ENCODE data around the gene DDX42. TPM values are rescaled to one million over a fixed set of nuclear protein-coding genes. Genes with fewer than 3 reads are reported as not detected.

The DDX42 gene
- total and polyA plus RNA-seq, 2 of the 13 experiments (the other 11 are each of a cell fraction or from before 2014, with no cell fraction given) = 87.2 to 92.9 TPM

DNA sequence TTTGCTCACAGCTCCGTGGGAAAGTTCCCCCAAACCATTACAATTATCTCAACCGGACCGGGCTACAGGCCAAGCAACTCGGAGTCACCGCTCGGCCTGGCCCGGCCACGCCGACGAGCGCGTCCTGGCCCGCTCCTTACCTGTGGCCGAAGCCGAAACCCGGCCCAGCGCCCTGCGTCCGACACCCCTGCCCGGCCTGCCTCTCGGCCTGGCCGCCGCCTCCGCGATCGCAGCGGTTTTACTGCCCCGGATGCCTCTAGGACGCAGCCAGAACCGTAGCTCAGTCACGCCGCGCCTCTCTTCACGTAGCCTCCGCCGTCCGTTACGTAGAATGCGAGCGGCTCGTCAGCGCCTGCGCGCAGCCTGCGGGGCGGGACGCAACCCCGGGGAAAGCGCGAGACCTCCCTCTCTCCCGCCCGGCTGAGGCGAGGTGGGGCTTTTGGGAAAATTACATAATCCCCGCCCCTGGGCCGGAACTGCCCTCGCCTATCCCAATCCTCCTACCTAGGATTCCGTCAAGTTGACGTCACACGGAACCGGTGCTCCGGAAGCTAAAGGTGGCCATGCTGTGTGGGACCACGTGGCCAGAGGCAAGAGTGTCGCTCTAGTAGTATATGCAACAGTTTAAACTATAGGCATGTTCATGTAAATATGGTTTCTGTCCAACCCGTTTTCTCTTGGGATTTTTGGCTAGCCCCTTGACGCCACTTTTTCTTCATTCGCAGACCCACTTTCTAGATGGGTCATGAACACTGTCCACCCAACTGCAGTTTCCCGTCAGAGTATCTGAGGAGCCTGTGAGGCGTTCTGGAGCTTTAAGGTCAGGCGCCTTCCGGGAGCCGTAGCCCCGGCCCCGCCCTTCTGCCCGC lies 464 bp upstream of the DDX42 start, which contains the start of gene CCDC47 (continued):
- peak; percentile 83 for TF ChIP-seq ZNF605 (CRISPR knock-in tag; IDR thresholded peaks at IDR 0.05)
- peak; percentile 89; the same call in 1 of the 2 replicates for TF ChIP-seq ZNF773 (CRISPR knock-in tag; IDR thresholded peaks at IDR 0.05; ENCODE audit: borderline replicate concordance)
- TF ChIP-seq FOSL1 (CRISPR knock-in tag; IDR thresholded peaks at IDR 0.05; ENCODE audit: borderline replicate concordance) = no peak; the same call in 1 of the 2 replicates
- TF ChIP-seq PHF8 (CRISPR knock-in tag; IDR thresholded peaks at IDR 0.05) = peak; percentile 99
- TF ChIP-seq KAT8 (CRISPR knock-in tag; IDR thresholded peaks at IDR 0.05) = peak; percentile 99
- TF ChIP-seq ZNF430 (CRISPR knock-in tag; IDR thresholded peaks at IDR 0.05) = peak; percentile 63
- 0 out of 2 replicates have a peak, but pooled peaks have one; percentile 49 for TF ChIP-seq GTF2F1 (IDR thresholded peaks at IDR 0.05; ENCODE audit: low read length)
- peak; percentile 85; the same call in 1 of the 2 replicates for TF ChIP-seq ZNF709 (CRISPR knock-in tag; IDR thresholded peaks at IDR 0.05)
- peak; percentile 77 for TF ChIP-seq FOXK1 (CRISPR knock-in tag; IDR thresholded peaks at IDR 0.05; ENCODE audit: borderline replicate concordance, low read depth)
- peak; percentile 74 for TF ChIP-seq HOXD1 (CRISPR knock-in tag; IDR thresholded peaks at IDR 0.05)
- TF ChIP-seq ZNF792 (CRISPR knock-in tag; IDR thresholded peaks at IDR 0.05) = peak; percentile 77; the same call in 1 of the 2 replicates
- TF ChIP-seq ZNF230 (CRISPR knock-in tag; IDR thresholded peaks at IDR 0.05) = peak; percentile 75; the same call in 1 of the 2 replicates
- TF ChIP-seq ZFP37 (CRISPR knock-in tag; IDR thresholded peaks at IDR 0.05; ENCODE audit: borderline replicate concordance) = no peak; the same call in 1 of the 2 replicates
- peak; percentile 70 for TF ChIP-seq SP2 (CRISPR knock-in tag; IDR thresholded peaks at IDR 0.05)
- peak; percentile 97 for TF ChIP-seq ZNF816 (CRISPR knock-in tag; IDR thresholded peaks at IDR 0.05; ENCODE audit: borderline replicate concordance)
- peak; percentile 62; the same call in 1 of the 2 replicates for TF ChIP-seq ZNF367 (CRISPR knock-in tag; IDR thresholded peaks at IDR 0.05; ENCODE audit: borderline replicate concordance)
- TF ChIP-seq ZC3H4 (CRISPR knock-in tag; IDR thresholded peaks at IDR 0.05; ENCODE audit: borderline replicate concordance) = peak; percentile 75; the same call in 1 of the 2 replicates
- no peak for TF ChIP-seq PTBP1 (IDR thresholded peaks at IDR 0.05; ENCODE audit: low read depth, low read length, poor library complexity, severe bottlenecking)
- TF ChIP-seq NR1H2 (CRISPR knock-in tag; IDR thresholded peaks at IDR 0.05; ENCODE audit: borderline replicate concordance, low read depth) = no peak
- TF ChIP-seq, protein P1, sequence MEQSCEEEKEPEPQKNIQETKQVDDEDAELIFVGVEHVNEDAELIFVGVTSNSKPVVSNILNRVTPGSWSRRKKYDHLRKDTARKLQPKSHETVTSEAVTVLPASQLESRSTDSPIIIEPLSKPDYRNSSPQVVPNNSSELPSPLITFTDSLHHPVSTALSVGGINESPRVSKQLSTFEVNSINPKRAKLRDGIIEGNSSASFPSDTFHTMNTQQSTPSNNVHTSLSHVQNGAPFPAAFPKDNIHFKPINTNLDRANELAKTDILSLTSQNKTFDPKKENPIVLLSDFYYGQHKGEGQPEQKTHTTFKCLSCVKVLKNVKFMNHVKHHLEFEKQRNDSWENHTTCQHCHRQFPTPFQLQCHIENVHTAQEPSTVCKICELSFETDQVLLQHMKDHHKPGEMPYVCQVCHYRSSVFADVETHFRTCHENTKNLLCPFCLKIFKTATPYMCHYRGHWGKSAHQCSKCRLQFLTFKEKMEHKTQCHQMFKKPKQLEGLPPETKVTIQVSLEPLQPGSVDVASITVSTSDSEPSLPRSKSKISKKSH (CRISPR knock-in tag; IDR thresholded peaks at IDR 0.05; ENCODE audit: borderline replicate concordance) = no peak; the same call in none of the 2 replicates
- TF ChIP-seq, protein P2, sequence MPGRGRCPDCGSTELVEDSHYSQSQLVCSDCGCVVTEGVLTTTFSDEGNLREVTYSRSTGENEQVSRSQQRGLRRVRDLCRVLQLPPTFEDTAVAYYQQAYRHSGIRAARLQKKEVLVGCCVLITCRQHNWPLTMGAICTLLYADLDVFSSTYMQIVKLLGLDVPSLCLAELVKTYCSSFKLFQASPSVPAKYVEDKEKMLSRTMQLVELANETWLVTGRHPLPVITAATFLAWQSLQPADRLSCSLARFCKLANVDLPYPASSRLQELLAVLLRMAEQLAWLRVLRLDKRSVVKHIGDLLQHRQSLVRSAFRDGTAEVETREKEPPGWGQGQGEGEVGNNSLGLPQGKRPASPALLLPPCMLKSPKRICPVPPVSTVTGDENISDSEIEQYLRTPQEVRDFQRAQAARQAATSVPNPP (CRISPR knock-in tag; IDR thresholded peaks at IDR 0.05) = peak; percentile 24; the same call in 1 of the 2 replicates
- no peak for TF ChIP-seq RFX1 (IDR thresholded peaks at IDR 0.05)
- TF ChIP-seq, protein P3, sequence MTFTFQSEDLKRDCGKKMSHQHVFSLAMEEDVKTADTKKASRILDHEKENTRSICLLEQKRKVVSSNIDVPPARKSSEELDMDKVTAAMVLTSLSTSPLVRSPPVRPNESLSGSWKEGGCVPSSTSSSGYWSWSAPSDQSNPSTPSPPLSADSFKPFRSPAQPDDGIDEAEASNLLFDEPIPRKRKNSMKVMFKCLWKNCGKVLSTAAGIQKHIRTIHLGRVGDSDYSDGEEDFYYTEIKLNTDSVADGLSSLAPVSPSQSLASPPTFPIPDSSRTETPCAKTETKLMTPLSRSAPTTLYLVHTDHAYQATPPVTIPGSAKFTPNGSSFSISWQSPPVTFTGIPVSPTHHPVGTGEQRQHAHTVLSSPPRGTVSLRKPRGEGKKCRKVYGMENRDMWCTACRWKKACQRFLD (CRISPR knock-in tag; IDR thresholded peaks at IDR 0.05; ENCODE audit: borderline replicate concordance) = peak; percentile 92
- TF ChIP-seq NR2C2 (CRISPR knock-in tag; IDR thresholded peaks at IDR 0.05; ENCODE audit: borderline replicate concordance) = peak; percentile 100
- peak; percentile 89; the same call in 1 of the 2 replicates for TF ChIP-seq ZSCAN22 (CRISPR knock-in tag; IDR thresholded peaks at IDR 0.05)
- TF ChIP-seq, protein P4, sequence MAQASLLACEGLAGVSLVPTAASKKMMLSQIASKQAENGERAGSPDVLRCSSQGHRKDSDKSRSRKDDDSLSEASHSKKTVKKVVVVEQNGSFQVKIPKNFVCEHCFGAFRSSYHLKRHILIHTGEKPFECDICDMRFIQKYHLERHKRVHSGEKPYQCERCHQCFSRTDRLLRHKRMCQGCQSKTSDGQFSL (CRISPR knock-in tag; IDR thresholded peaks at IDR 0.05) = 0 out of 2 replicates have a peak, but pooled peaks have one; percentile 38
